Measurements from ENCODE around the gene SPATA31C1. TPM values are rescaled to one million over a fixed set of nuclear protein-coding genes. Genes with fewer than 3 reads are reported as not detected.

Gene SPATA31C1
- total RNA-seq, 6 experiments from 2014 or later, result not detected

DNA sequence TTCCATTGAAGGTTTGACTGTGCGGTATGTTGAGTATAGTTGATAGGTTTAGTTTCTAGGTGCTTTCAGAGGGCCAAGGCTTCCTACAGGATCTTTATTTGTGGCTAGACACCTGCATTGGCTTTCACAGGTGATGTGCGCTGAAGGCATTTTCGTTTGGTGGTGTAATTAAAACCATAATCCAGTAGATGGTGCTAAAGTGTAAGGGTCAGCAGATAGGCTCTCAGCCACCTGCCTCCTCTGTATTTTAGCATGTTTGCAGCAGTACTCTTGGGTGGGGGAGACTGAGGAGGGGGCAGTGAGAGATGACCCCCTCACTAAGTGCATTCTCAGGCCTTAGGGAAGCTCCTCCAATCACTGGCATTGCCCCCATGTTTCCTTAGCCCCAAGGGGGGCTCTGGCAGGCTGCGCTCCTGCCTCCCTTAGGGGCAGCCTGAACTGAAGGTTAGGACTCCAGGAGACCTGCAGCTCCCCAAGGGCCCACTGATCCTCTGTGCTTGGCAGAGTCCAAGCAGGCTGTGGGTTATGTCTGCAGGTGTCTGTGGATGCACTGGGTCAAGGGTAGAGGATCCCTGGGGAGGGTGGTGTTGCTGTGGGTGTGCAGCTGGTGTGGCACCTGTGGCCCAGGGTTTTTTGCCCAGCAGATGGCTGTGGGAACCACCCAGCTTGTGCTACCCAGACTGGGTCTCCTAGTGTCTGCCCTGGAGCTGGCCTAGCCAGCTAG is 33.2 kb downstream of the SPATA31C1 start:
- no peak for TF ChIP-seq POLR2A (IDR thresholded peaks at IDR 0.05)
- TF ChIP-seq, protein P1, sequence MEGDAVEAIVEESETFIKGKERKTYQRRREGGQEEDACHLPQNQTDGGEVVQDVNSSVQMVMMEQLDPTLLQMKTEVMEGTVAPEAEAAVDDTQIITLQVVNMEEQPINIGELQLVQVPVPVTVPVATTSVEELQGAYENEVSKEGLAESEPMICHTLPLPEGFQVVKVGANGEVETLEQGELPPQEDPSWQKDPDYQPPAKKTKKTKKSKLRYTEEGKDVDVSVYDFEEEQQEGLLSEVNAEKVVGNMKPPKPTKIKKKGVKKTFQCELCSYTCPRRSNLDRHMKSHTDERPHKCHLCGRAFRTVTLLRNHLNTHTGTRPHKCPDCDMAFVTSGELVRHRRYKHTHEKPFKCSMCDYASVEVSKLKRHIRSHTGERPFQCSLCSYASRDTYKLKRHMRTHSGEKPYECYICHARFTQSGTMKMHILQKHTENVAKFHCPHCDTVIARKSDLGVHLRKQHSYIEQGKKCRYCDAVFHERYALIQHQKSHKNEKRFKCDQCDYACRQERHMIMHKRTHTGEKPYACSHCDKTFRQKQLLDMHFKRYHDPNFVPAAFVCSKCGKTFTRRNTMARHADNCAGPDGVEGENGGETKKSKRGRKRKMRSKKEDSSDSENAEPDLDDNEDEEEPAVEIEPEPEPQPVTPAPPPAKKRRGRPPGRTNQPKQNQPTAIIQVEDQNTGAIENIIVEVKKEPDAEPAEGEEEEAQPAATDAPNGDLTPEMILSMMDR (IDR thresholded peaks at IDR 0.05), result peak; percentile 49 to 76 (median 65)
- ATAC-seq, result peak; percentile 85 to 90 (median 88)
- H3K4me1 ChIP-seq, result no peaks in the 10 kb centered on the region
- WGBS (ENCODE audit: insufficient coverage, low coverage, low lambda C conversion rate, missing lambda C conversion rate), result 35% methylated on average over 4 of the region's 4 CpGs
- no peak overlapping the region for H3K27ac ChIP-seq
- no peaks in the 10 kb centered on the region for H3K27me3 ChIP-seq
- H3K9me3 ChIP-seq, result peaks cover 0 to 4% (median 0%) of the 10 kb centered on the region in 4 donors
- no peak for DNase-seq
- intact Hi-C loops (cut with DNase I), result no loop called here
- H3K4me3 ChIP-seq, result no peak overlapping the region
- H3K36me3 ChIP-seq, result no peaks in the 10 kb centered on the region

DNA sequence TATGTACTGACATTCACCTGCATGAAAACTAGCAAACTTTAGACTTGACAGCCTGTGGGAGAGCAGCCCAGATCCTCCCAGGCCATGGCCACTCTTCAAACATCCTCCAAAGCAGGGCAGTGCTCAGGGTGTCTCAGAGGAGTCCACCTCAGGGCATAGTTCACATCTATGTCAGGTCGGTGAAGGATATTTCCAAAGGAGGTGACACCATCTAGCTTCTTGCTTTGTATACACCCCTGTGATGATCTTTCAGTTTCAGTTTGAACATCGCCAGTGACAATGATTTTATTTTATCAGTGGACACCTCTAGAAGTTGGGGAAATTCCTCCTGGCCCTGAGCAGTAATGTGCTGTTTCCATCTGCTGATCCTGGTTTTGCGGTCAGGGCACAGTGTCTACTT is 36.5 kb downstream of the SPATA31C1 start:
- Histone ChIP-seq H3K27me3 (no peaks in the 10 kb centered on the region), H3K4me1 (peaks cover 0 to 3% (median 0%) of the 10 kb centered on the region in 4 donors), H3K27ac (no peak overlapping the region), H3K36me3 (no peaks in the 10 kb centered on the region), H3K4me3 (no peak overlapping the region), H3K9me3 (peaks cover 0 to 4% (median 0%) of the 10 kb centered on the region in 4 donors)
- no peak for TF ChIP-seq POLR2A (IDR thresholded peaks at IDR 0.05)
- DNase-seq, result no peak
- intact Hi-C loops (cut with DNase I), result no loop called here
- 19% methylated on average over 2 of the region's 3 CpGs for WGBS (ENCODE audit: insufficient coverage, low coverage, low lambda C conversion rate, missing lambda C conversion rate)
- peak in 3 of 4 donors; percentile 18 to 67 (median 37) for ATAC-seq

DNA sequence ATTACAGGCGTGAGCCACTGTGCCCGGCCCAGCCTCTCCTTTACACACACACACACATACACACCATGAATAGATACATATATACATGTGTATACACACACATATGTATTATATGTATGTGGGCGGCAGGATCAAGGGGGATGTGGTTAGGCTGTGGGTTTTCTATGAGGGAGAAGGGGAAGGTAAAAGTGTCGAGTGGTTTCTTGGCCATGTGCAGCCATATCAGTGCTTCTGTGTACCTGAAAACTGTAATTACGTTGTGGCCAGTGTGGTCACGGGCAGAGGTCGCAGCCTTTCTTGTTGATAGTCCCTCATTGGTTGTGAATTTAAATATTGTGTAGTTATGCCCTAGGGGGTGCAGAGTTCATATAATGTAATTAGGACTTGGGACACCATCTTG is 40.1 kb downstream of the SPATA31C1 start:
- DNase-seq, result no peak

DNA sequence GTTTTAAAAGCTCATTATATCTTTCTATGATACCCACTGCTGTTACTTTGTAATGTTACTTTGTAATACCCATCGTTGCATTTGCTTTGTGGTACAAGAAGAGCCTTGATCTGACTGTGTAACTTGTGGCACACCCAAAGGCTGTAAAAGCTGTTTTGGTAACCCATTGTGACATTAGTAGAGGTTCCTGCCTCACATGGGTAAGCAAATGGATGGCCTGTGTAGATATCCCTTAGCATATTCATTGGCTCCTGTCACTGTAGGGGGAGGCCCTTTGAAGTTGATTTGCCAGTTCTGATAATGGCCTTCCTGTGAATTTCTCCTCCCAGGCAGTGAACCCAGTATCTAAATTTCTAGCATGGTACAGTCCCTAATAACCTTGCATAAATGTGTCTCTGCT is 40.8 kb downstream of the SPATA31C1 start:
- Histone ChIP-seq H3K9me3 (no peaks in the 10 kb centered on the region), H3K27ac (no peak overlapping the region), H3K27me3 (no peaks in the 10 kb centered on the region), H3K4me3 (no peak overlapping the region), H3K36me3 (no peaks in the 10 kb centered on the region), H3K4me1 (peaks cover 0 to 19% (median 2%) of the 10 kb centered on the region in 4 donors)
- ATAC-seq, result no peak
- no peak for TF ChIP-seq POLR2A (IDR thresholded peaks at IDR 0.05)
- no peak for DNase-seq
- intact Hi-C loops (cut with DNase I), result no loop called here
- 89% methylated on average over 1 of the region's 1 CpG for WGBS (ENCODE audit: insufficient coverage, low coverage, low lambda C conversion rate, missing lambda C conversion rate)

More for the DNA sequence above, 40.1 kb downstream of the SPATA31C1 start:
- peaks cover 0 to 19% (median 2%) of the 10 kb centered on the region in 4 donors for H3K4me1 ChIP-seq
- intact Hi-C loops (cut with DNase I), result no loop called here
- TF ChIP-seq, protein P1 (IDR thresholded peaks at IDR 0.05), result no peak
- TF ChIP-seq POLR2A (IDR thresholded peaks at IDR 0.05), result no peak
- no peak overlapping the region for H3K27ac ChIP-seq
- no peaks in the 10 kb centered on the region for H3K36me3 ChIP-seq
- no peak overlapping the region for H3K4me3 ChIP-seq
- no peaks in the 10 kb centered on the region for H3K27me3 ChIP-seq
- 83% methylated on average over 5 of the region's 7 CpGs for WGBS (ENCODE audit: insufficient coverage, low coverage, low lambda C conversion rate, missing lambda C conversion rate)
- no peak for ATAC-seq
- no peaks in the 10 kb centered on the region for H3K9me3 ChIP-seq

DNA sequence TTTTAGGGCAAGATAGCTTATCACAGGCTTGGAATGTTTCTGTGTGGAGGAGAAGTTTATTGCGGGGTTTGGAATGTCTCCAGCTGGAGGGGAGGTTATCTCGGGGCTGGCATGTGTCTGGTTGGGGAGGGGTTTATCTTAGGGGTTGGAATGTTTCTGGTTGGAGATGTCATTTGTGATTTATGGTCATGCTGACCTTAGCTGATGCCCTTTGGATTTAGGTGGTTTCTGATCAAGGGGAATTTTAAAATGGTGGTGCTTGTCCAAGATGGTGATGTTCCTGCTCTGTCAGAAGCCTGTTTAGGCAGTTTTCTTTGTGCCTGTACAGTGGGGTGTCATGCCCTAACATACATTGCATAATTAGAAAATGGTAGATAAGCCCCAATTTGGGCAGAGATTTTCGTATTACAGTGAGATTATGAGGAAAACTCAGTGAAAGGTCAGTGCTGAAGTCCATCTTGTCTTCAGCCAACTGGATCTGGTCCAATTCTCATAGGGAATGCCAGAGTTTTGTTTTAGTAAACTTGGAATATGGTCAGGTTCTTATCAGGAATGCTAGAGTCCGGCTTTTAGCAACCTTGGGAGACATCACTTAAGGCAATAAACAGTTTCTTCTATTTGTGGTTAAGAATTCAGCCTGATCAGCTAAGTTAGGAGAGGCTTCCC is 42.3 kb downstream of the SPATA31C1 start:
- Histone ChIP-seq H3K9me3 (no peaks in the 10 kb centered on the region), H3K4me1 (peaks cover 0 to 19% (median 2%) of the 10 kb centered on the region in 4 donors), H3K27me3 (no peaks in the 10 kb centered on the region), H3K4me3 (no peak overlapping the region), H3K36me3 (no peaks in the 10 kb centered on the region), H3K27ac (peak overlapping the region in 1 of 3 donors; percentile 61)
- DNase-seq, result peak in 1 of 3 donors; percentile 59
- intact Hi-C loops (cut with DNase I), result no loop called here
- 9% methylated on average over 4 of the region's 4 CpGs for WGBS (ENCODE audit: insufficient coverage, low coverage, low lambda C conversion rate, missing lambda C conversion rate)
- ATAC-seq, result peak; percentile 77 to 89 (median 88)
- TF ChIP-seq, protein P1 (IDR thresholded peaks at IDR 0.05), result no peak
- TF ChIP-seq POLR2A (IDR thresholded peaks at IDR 0.05), result no peak
